Lower leg skin (tissue), 3 donors: Measurements from ENCODE around the gene SPI1.

Experiments
- CTCF ChIP-seq, 3 donors: fragments of 450-650 bp; IDR thresholded peaks; one replicate each; pipeline ENCODE4 v1.5.1; 2016; ENCODE audit warnings: antibody characterized with exemption in 3 of 3, mild to moderate bottlenecking in 3 of 3, moderate library complexity in 2 of 3
- POLR2A ChIP-seq, 2 donors: fragments of 450-650 bp; IDR thresholded peaks; one replicate each; pipeline ENCODE4 v1.6.1; 2016 to 2017; ENCODE audit warnings: antibody characterized with exemption in 2 of 2, mild to moderate bottlenecking in 1 of 2, moderate library complexity in 1 of 2

GRCh38 chr11:47390422-47390760 lies 12.0 kb upstream of the SPI1 start:
- TF ChIP-seq CTCF (IDR thresholded peaks at IDR 0.05): no peak
- no peak for TF ChIP-seq POLR2A (IDR thresholded peaks at IDR 0.05)
